Measurements from ENCODE around the gene FAM20C. TPM values are rescaled to one million over a fixed set of nuclear protein-coding genes. Genes with fewer than 3 reads are reported as not detected.

Gene FAM20C
- total RNA-seq, 1 experiment from 2014 or later: 62.4 TPM

DNA sequence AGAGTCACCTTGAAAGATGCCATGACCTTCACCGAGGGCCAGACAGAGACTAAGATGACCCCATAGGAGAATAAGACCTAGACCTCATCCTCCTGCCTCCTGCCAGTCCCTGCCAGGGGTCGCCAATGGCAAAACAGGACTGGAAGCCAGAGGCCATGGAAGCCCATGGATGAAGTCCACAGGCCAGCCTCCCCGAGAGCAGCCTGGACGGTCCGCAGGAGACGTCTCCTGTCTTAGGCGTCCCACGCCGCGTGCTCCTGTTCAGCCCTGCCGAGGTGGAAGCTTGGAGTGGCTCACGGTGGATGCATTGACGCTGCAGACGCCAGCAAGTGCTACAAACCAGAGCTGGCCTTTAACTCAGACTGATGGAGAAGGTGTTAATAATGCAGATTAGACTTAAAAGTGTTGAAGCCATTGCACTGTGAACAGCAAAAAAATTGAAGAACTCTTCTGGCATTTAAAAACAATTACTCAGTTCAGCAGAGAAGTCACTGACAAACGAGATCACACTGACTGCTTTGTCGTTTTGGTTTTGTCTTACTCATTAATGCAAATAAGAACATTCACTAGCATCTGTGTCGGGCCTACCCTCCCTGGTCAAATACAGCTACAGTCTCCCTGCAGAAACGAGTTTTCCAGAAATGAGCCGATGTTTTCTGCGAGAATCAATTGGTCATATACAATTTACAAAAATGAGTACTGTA is 38.1 kb upstream of the FAM20C start:
- ChIA-PET POLR2A (no interaction called here), CTCF (no interaction called here)
- no peaks in the 10 kb centered on the region for H3K36me3 ChIP-seq (ENCODE audit: control insufficient read depth, insufficient read depth, low read length)
- H3K27ac ChIP-seq (ENCODE audit: low read length): no peak overlapping the region
- no peak overlapping the region for H3K4me3 ChIP-seq (ENCODE audit: low read depth in 2 of 2, low read length in 2 of 2)
- H3K9me3 ChIP-seq (ENCODE audit: control insufficient read depth, insufficient read depth, low read depth, low read length): no peaks in the 10 kb centered on the region
- no TSS peak for BruUV-seq (replicated peaks)
- TF ChIP-seq, protein P1, sequence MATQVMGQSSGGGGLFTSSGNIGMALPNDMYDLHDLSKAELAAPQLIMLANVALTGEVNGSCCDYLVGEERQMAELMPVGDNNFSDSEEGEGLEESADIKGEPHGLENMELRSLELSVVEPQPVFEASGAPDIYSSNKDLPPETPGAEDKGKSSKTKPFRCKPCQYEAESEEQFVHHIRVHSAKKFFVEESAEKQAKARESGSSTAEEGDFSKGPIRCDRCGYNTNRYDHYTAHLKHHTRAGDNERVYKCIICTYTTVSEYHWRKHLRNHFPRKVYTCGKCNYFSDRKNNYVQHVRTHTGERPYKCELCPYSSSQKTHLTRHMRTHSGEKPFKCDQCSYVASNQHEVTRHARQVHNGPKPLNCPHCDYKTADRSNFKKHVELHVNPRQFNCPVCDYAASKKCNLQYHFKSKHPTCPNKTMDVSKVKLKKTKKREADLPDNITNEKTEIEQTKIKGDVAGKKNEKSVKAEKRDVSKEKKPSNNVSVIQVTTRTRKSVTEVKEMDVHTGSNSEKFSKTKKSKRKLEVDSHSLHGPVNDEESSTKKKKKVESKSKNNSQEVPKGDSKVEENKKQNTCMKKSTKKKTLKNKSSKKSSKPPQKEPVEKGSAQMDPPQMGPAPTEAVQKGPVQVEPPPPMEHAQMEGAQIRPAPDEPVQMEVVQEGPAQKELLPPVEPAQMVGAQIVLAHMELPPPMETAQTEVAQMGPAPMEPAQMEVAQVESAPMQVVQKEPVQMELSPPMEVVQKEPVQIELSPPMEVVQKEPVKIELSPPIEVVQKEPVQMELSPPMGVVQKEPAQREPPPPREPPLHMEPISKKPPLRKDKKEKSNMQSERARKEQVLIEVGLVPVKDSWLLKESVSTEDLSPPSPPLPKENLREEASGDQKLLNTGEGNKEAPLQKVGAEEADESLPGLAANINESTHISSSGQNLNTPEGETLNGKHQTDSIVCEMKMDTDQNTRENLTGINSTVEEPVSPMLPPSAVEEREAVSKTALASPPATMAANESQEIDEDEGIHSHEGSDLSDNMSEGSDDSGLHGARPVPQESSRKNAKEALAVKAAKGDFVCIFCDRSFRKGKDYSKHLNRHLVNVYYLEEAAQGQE (IDR thresholded peaks at IDR 0.05; ENCODE audit: insufficient read depth in 1 of 2, low read depth in 2 of 2, low read length in 1 of 2): no peak
- TF ChIP-seq POLR2AphosphoS5 (IDR thresholded peaks at IDR 0.05; ENCODE audit: low read depth, low read length) (no peak), SIN3A (IDR thresholded peaks at IDR 0.05; ENCODE audit: borderline replicate concordance, insufficient read depth, low read depth, low read length) (no peak), TCF7L2 (IDR thresholded peaks at IDR 0.05; ENCODE audit: low read depth, low read length) (no peak)
- TF ChIP-seq, protein P2, sequence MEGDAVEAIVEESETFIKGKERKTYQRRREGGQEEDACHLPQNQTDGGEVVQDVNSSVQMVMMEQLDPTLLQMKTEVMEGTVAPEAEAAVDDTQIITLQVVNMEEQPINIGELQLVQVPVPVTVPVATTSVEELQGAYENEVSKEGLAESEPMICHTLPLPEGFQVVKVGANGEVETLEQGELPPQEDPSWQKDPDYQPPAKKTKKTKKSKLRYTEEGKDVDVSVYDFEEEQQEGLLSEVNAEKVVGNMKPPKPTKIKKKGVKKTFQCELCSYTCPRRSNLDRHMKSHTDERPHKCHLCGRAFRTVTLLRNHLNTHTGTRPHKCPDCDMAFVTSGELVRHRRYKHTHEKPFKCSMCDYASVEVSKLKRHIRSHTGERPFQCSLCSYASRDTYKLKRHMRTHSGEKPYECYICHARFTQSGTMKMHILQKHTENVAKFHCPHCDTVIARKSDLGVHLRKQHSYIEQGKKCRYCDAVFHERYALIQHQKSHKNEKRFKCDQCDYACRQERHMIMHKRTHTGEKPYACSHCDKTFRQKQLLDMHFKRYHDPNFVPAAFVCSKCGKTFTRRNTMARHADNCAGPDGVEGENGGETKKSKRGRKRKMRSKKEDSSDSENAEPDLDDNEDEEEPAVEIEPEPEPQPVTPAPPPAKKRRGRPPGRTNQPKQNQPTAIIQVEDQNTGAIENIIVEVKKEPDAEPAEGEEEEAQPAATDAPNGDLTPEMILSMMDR (IDR thresholded peaks at IDR 0.05): no peak
- peaks cover 3% of the 10 kb centered on the region for H3K4me1 ChIP-seq (ENCODE audit: control insufficient read depth, insufficient read depth, low read length)
- no peaks in the 10 kb centered on the region for H3K27me3 ChIP-seq (ENCODE audit: control insufficient read depth, insufficient read depth, low read length)
- in situ Hi-C loops (cut with HindIII; ENCODE audit: low pct_unique_long_range_greater_than_20kb, low sequenced_read_pairs): no loop called here
- DNase-seq (ENCODE audit: low read depth, low spot score) (no peak), ATAC-seq (no peak)
- intact Hi-C loops (cut with micrococcal nuclease; ENCODE audit: unreplicated experiment): no loop called here

DNA sequence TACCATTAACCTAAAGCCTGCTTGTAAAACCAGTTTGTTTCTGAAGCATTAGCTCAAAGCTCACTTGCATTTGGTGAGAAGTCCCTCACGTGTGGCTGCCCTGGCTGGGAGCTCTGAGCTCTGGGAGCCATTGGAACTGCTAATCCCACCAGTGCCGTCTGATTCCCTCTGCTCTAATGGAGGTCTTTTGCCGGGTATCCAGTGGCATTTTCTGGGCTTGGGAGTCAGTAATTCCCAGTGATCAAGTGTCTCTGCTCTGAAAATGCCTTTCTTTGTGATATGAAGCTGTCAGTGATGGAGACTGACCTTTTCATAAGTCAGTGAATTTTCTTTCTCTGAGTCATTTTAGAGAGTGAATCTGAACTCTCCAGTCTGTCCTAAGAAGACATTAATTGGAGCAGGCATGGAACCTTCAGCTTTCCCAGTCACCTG is 36.9 kb upstream of the FAM20C start:
- DNase-seq (ENCODE audit: low read depth, low spot score) (no peak), ATAC-seq (no peak)
- no peak for TF ChIP-seq SIN3A (IDR thresholded peaks at IDR 0.05; ENCODE audit: borderline replicate concordance, insufficient read depth, low read depth, low read length)
- no peak for TF ChIP-seq TCF7L2 (IDR thresholded peaks at IDR 0.05; ENCODE audit: low read depth, low read length)
- TF ChIP-seq, protein P1 (IDR thresholded peaks at IDR 0.05; ENCODE audit: insufficient read depth in 1 of 2, low read depth in 2 of 2, low read length in 1 of 2): no peak
- no peak for TF ChIP-seq POLR2AphosphoS5 (IDR thresholded peaks at IDR 0.05; ENCODE audit: low read depth, low read length)
- TF ChIP-seq, protein P2 (IDR thresholded peaks at IDR 0.05): no peak
- Histone ChIP-seq H3K9me3 (ENCODE audit: control insufficient read depth, insufficient read depth, low read depth, low read length) (no peaks in the 10 kb centered on the region), H3K36me3 (ENCODE audit: control insufficient read depth, insufficient read depth, low read length) (no peaks in the 10 kb centered on the region), H3K27me3 (ENCODE audit: control insufficient read depth, insufficient read depth, low read length) (no peaks in the 10 kb centered on the region), H3K27ac (ENCODE audit: low read length) (no peak overlapping the region), H3K4me1 (ENCODE audit: control insufficient read depth, insufficient read depth, low read length) (no peaks in the 10 kb centered on the region), H3K4me3 (ENCODE audit: low read depth in 2 of 2, low read length in 2 of 2) (no peak overlapping the region)
- in situ Hi-C loops (cut with HindIII; ENCODE audit: low pct_unique_long_range_greater_than_20kb, low sequenced_read_pairs) (no loop called here), intact Hi-C loops (cut with micrococcal nuclease; ENCODE audit: unreplicated experiment) (no loop called here)
- POLR2A ChIA-PET: no interaction called here
- CTCF ChIA-PET: no interaction called here
- no TSS peak for BruUV-seq (replicated peaks)

Measured in Panc1 (cell line).